PFSK-1 (cell line): ENCODE data around the gene LHX1.

Experiments used
- FOXP2 ChIP-seq: optimal IDR thresholded peaks from 2 replicates; pipeline ENCODE3; 2011; ENCODE audit warnings: borderline replicate concordance, control low read depth, inconsistent platforms; ENCODE audit not compliant: insufficient read depth; ENCODE audit errors: extremely low read length, extremely low read depth
- POLR2AphosphoS5 ChIP-seq: IDR thresholded peaks from 2 replicates; pipeline ENCODE4 v1.6.1; 2012; ENCODE audit warnings: low read depth, mild to moderate bottlenecking, control low read depth, low read length, moderate library complexity
- SIN3A ChIP-seq: IDR thresholded peaks from 2 replicates; pipeline ENCODE4 v1.6.1; 2012; ENCODE audit warnings: mild to moderate bottlenecking, low read length, moderate library complexity, borderline replicate concordance; ENCODE audit not compliant: insufficient read depth
- TAF1 ChIP-seq: IDR thresholded peaks from 2 replicates; pipeline ENCODE4 v1.6.1; 2012; ENCODE audit warnings: low read length, control low read depth, borderline replicate concordance; ENCODE audit not compliant: insufficient read depth
- TF ChIP-seq, protein P1 (sequence below), 2 experiments: IDR thresholded peaks; 2 replicates each; pipeline versions ENCODE4 v1.6.1 to v1.8.0; 2011 to 2012; ENCODE audit warnings: low read depth in 2 of 2, low read length in 2 of 2, control low read depth in 1 of 2, inconsistent platforms in 1 of 2, mild to moderate bottlenecking in 1 of 2, moderate library complexity in 1 of 2; ENCODE audit not compliant: insufficient read depth in 1 of 2

LHX1 gene

DNA sequence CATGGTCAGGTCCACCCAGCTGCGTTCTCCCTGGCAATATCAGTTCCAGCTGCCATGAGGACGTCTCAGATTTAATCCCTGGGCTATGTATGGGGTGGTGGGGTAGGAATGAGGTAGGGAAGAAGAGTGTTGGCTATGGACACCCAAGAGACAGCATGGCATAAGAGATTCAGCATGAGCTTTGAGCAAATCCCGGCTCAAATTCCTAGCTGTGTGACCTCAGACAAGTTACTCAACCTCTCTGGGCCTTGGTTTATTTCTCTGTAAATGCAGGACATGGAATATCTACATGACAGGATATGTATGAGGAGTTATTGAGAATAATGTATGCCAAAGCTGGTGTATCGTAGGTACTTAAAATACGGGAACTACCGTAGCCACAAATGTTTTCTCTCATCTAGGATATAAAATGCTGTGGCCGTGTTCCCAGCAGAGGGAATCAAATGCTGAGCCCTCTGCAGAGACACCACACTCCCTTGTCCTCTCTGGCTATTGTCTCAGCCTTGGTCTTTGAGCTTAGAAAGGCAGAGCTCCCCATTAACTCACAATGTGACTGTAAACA is 17.8 kb upstream of the LHX1 start:
- TF ChIP-seq, protein P1, sequence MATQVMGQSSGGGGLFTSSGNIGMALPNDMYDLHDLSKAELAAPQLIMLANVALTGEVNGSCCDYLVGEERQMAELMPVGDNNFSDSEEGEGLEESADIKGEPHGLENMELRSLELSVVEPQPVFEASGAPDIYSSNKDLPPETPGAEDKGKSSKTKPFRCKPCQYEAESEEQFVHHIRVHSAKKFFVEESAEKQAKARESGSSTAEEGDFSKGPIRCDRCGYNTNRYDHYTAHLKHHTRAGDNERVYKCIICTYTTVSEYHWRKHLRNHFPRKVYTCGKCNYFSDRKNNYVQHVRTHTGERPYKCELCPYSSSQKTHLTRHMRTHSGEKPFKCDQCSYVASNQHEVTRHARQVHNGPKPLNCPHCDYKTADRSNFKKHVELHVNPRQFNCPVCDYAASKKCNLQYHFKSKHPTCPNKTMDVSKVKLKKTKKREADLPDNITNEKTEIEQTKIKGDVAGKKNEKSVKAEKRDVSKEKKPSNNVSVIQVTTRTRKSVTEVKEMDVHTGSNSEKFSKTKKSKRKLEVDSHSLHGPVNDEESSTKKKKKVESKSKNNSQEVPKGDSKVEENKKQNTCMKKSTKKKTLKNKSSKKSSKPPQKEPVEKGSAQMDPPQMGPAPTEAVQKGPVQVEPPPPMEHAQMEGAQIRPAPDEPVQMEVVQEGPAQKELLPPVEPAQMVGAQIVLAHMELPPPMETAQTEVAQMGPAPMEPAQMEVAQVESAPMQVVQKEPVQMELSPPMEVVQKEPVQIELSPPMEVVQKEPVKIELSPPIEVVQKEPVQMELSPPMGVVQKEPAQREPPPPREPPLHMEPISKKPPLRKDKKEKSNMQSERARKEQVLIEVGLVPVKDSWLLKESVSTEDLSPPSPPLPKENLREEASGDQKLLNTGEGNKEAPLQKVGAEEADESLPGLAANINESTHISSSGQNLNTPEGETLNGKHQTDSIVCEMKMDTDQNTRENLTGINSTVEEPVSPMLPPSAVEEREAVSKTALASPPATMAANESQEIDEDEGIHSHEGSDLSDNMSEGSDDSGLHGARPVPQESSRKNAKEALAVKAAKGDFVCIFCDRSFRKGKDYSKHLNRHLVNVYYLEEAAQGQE (IDR thresholded peaks at IDR 0.05; ENCODE audit: insufficient read depth in 1 of 2, low read depth in 2 of 2, low read length in 2 of 2) = no peak
- TF ChIP-seq POLR2AphosphoS5 (no peak), FOXP2 (no peak), TAF1 (no peak), SIN3A (no peak)

- TF ChIP-seq SIN3A (no peak), POLR2AphosphoS5 (no peak), FOXP2 (no peak), TAF1 (no peak)
- TF ChIP-seq, protein P1 (IDR thresholded peaks at IDR 0.05; ENCODE audit: insufficient read depth in 1 of 2, low read depth in 2 of 2, low read length in 2 of 2) = no peak
These were observed 17.0 kb upstream of the LHX1 start for GRCh38 chr17:36920032-36921005.

GRCh38 chr17:36921095-36921851 is 16.0 kb upstream of the LHX1 start:
- TF ChIP-seq SIN3A = no peak
- TF ChIP-seq POLR2AphosphoS5 = no peak
- no peak for TF ChIP-seq TAF1
- TF ChIP-seq, protein P1 (IDR thresholded peaks at IDR 0.05; ENCODE audit: insufficient read depth in 1 of 2, low read depth in 2 of 2, low read length in 2 of 2) = no peak

DNA sequence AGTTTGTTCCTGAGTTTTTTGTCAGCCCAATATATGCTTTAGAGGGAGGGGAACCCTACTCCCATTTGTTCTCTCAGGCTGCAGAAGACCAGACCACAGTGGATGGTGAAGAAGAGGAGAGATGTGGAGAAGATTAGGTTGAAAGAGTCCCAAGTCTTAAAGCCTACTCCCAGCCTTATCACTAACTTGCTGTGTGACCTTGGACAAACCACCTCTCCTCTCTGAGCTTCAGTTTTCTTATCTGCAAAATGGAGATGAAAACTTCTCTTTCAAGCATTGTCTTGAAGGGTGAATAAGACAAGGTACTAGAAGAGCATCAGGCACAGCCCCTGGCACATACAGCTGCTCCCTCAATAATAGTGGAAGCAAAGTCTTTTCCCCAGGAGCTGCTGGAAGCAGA is 15.1 kb upstream of the LHX1 start:
- no peak for TF ChIP-seq TAF1
- TF ChIP-seq, protein P1 (IDR thresholded peaks at IDR 0.05; ENCODE audit: insufficient read depth in 1 of 2, low read depth in 2 of 2, low read length in 2 of 2) = no peak
- no peak for TF ChIP-seq SIN3A
- no peak for TF ChIP-seq FOXP2
- no peak for TF ChIP-seq POLR2AphosphoS5
